IgD-negative memory B cell (primary cell): Measurements from ENCODE around the gene SLC39A2. TPM values are rescaled to one million over a fixed set of nuclear protein-coding genes. Genes with fewer than 3 reads are reported as not detected.
"Not testable (repeated sequence)": the region's sequence is repeated elsewhere in the genome, so short reads cannot be mapped to it uniquely, and the experiment has no call there.

Experiments
- H3K27ac Mint-ChIP-seq, 3 donors: one replicate each; pipeline ENCODE4 v1.8.0; 2020 to 2022; ENCODE audit warnings: mild to moderate bottlenecking in 3 of 3, mixed read lengths in 3 of 3, moderate library complexity in 1 of 3
- H3K27me3 Mint-ChIP-seq: one replicate; pipeline ENCODE4 v1.8.0; 2021; ENCODE audit warnings: mixed read lengths
- H3K36me3 Mint-ChIP-seq: one replicate; pipeline ENCODE4 v1.8.0; 2020; ENCODE audit warnings: mild to moderate bottlenecking, mixed read lengths
- H3K4me1 Mint-ChIP-seq, 3 donors: one replicate each; pipeline ENCODE4 v1.8.0; 2020 to 2022; ENCODE audit warnings: mixed read lengths in 3 of 3, mild to moderate bottlenecking in 1 of 3
- H3K4me3 Mint-ChIP-seq, 4 donors: one replicate each; pipeline ENCODE4 v1.8.0; 2020 to 2022; ENCODE audit warnings: mild to moderate bottlenecking in 4 of 4, mixed read lengths in 4 of 4, moderate library complexity in 3 of 4
- H3K9me3 Mint-ChIP-seq, 3 donors: one replicate each; pipeline ENCODE4 v1.8.0; 2020 to 2021; ENCODE audit warnings: mixed read lengths in 3 of 3, mild to moderate bottlenecking in 1 of 3
- polyA plus RNA-seq: library from polyadenylated mRNA; unstranded; fragments of 300-500 nt; fragmentation: Illumina TruSeq; gene quantifications from one replicate; pipeline ENCODE4 v1.2.3, GENCODE V29; 2021

Gene SLC39A2
- polyA plus RNA-seq, 1 donor from 2014 or later, result not detected

GRCh38 chr14:20985650-20986049 lies 13.4 kb upstream of the SLC39A2 start:
- H3K27me3 Mint-ChIP-seq, H3K27ac Mint-ChIP-seq, H3K36me3 Mint-ChIP-seq, H3K9me3 Mint-ChIP-seq, H3K4me3 Mint-ChIP-seq: not testable (repeated sequence)
- peaks cover 8 to 12% (median 10%) of the 10 kb centered on the region in 3 donors for H3K4me1 Mint-ChIP-seq

GRCh38 chr14:20986811-20987210 lies 12.3 kb upstream of the SLC39A2 start:
- Mint-ChIP-seq H3K36me3 (no peaks in the 10 kb centered on the region), H3K9me3 (no peaks in the 10 kb centered on the region), H3K4me3 (peak overlapping the region in 1 of 4 donors; percentile 61), H3K27ac (no peak overlapping the region), H3K4me1 (peaks cover 10 to 16% (median 12%) of the 10 kb centered on the region in 3 donors), H3K27me3 (peaks cover 3% of the 10 kb centered on the region)

GRCh38 chr14:20988717-20989470 lies 10.2 kb upstream of the SLC39A2 start:
- Mint-ChIP-seq H3K4me1 (peaks cover 10 to 19% (median 14%) of the 10 kb centered on the region in 3 donors), H3K4me3 (peak overlapping the region in 3 of 4 donors; percentile 61 to 84 (median 71)), H3K27ac (peak overlapping the region in 2 of 3 donors; percentile 76 to 99), H3K9me3 (no peaks in the 10 kb centered on the region), H3K27me3 (peaks cover 1% of the 10 kb centered on the region), H3K36me3 (no peaks in the 10 kb centered on the region)

- peaks cover 1% of the 10 kb centered on the region for H3K27me3 Mint-ChIP-seq
- H3K27ac Mint-ChIP-seq, result peak overlapping the region; percentile 17 to 99 (median 98)
- peaks cover 10 to 19% (median 14%) of the 10 kb centered on the region in 3 donors for H3K4me1 Mint-ChIP-seq
- no peaks in the 10 kb centered on the region for H3K9me3 Mint-ChIP-seq
- H3K36me3 Mint-ChIP-seq, result no peaks in the 10 kb centered on the region
- H3K4me3 Mint-ChIP-seq, result peak overlapping the region; percentile 86 to 99 (median 94)
These were observed 9.7 kb upstream of the SLC39A2 start for GRCh38 chr14:20989471-20989786.

- Mint-ChIP-seq H3K27me3 (peaks cover 1% of the 10 kb centered on the region), H3K27ac (peak within 1 kb of the TSS; percentile 17 to 99 (median 98)), H3K4me3 (peak within 1 kb of the TSS; percentile 86 to 99 (median 94)), H3K36me3 (no peaks in the 10 kb centered on the region), H3K9me3 (no peaks in the 10 kb centered on the region), H3K4me1 (peaks cover 12 to 19% (median 14%) of the 10 kb centered on the region in 3 donors)
These were observed 9.1 kb upstream of the SLC39A2 start, which contains the start of gene METTL17 for GRCh38 chr14:20989787-20990600. METTL17 (plus strand) TSS chr14:20989980; CDS start chr14:20990003, 23 bp downstream.

GRCh38 chr14:20996521-20996920 lies 2.6 kb upstream of the SLC39A2 start:
- no peak overlapping the region for H3K4me3 Mint-ChIP-seq
- no peaks in the 10 kb centered on the region for H3K9me3 Mint-ChIP-seq
- H3K36me3 Mint-ChIP-seq, result no peaks in the 10 kb centered on the region
- H3K27ac Mint-ChIP-seq, result no peak overlapping the region
- no peaks in the 10 kb centered on the region for H3K27me3 Mint-ChIP-seq
- peaks cover 3 to 4% (median 3%) of the 10 kb centered on the region in 3 donors for H3K4me1 Mint-ChIP-seq

- peaks cover 0 to 3% (median 0%) of the 10 kb centered on the region in 3 donors for H3K4me1 Mint-ChIP-seq
- no peaks in the 10 kb centered on the region for H3K27me3 Mint-ChIP-seq
- no peaks in the 10 kb centered on the region for H3K9me3 Mint-ChIP-seq
- no peaks in the 10 kb centered on the region for H3K36me3 Mint-ChIP-seq
- no peak overlapping the region for H3K27ac Mint-ChIP-seq
- H3K4me3 Mint-ChIP-seq, result no peak overlapping the region
These were observed 2.0 kb upstream of the SLC39A2 start for GRCh38 chr14:20997115-20997514.

- Mint-ChIP-seq H3K27me3 (no peaks in the 10 kb centered on the region), H3K36me3 (no peaks in the 10 kb centered on the region), H3K27ac (no peak overlapping the region), H3K9me3 (no peaks in the 10 kb centered on the region), H3K4me3 (no peak overlapping the region), H3K4me1 (peaks cover 0 to 3% (median 0%) of the 10 kb centered on the region in 3 donors)
These were observed 1.5 kb upstream of the SLC39A2 start for GRCh38 chr14:20997564-20997963.

GRCh38 chr14:20998139-20998538 lies 954 bp upstream of the SLC39A2 start:
- Mint-ChIP-seq H3K4me1 (peaks cover 0 to 3% (median 0%) of the 10 kb centered on the region in 3 donors), H3K36me3 (no peaks in the 10 kb centered on the region), H3K9me3 (no peaks in the 10 kb centered on the region), H3K27ac (no peak overlapping the region), H3K27me3 (no peaks in the 10 kb centered on the region), H3K4me3 (no peak overlapping the region)

GRCh38 chr14:20999591-20999990 lies 498 bp downstream of the SLC39A2 start:
- no peaks in the 10 kb centered on the region for H3K36me3 Mint-ChIP-seq
- peak overlapping the region in 1 of 3 donors; percentile 4 for H3K27ac Mint-ChIP-seq
- no peaks in the 10 kb centered on the region for H3K9me3 Mint-ChIP-seq
- H3K4me1 Mint-ChIP-seq, result peaks cover 0 to 3% (median 0%) of the 10 kb centered on the region in 3 donors
- no peak overlapping the region for H3K4me3 Mint-ChIP-seq
- H3K27me3 Mint-ChIP-seq, result no peaks in the 10 kb centered on the region

- H3K9me3 Mint-ChIP-seq, result no peaks in the 10 kb centered on the region
These were observed 2.1 kb downstream of the SLC39A2 start for GRCh38 chr14:21001218-21001617.

GRCh38 chr14:21003788-21004346 lies 4.8 kb downstream of the SLC39A2 start:
- H3K4me1 Mint-ChIP-seq, result no peaks in the 10 kb centered on the region
- H3K36me3 Mint-ChIP-seq, result no peaks in the 10 kb centered on the region
- no peak overlapping the region for H3K27ac Mint-ChIP-seq
- H3K27me3 Mint-ChIP-seq, result no peaks in the 10 kb centered on the region
- H3K4me3 Mint-ChIP-seq, result no peak overlapping the region
- no peaks in the 10 kb centered on the region for H3K9me3 Mint-ChIP-seq

More at GRCh38 chr14:21001218-21001617, 2.1 kb downstream of the SLC39A2 start:
- H3K27me3 Mint-ChIP-seq, result no peaks in the 10 kb centered on the region
- H3K4me3 Mint-ChIP-seq, result no peak overlapping the region
- H3K27ac Mint-ChIP-seq, result peak overlapping the region in 1 of 3 donors; percentile 68
- no peaks in the 10 kb centered on the region for H3K36me3 Mint-ChIP-seq
- H3K4me1 Mint-ChIP-seq, result no peaks in the 10 kb centered on the region

- H3K4me1 Mint-ChIP-seq, H3K4me3 Mint-ChIP-seq, H3K36me3 Mint-ChIP-seq, H3K9me3 Mint-ChIP-seq, H3K27ac Mint-ChIP-seq, H3K27me3 Mint-ChIP-seq: not testable (repeated sequence)
These were observed 10.6 kb downstream of the SLC39A2 start for GRCh38 chr14:21009721-21010120.

- Mint-ChIP-seq H3K9me3 (no peaks in the 10 kb centered on the region), H3K4me3 (no peak overlapping the region), H3K4me1 (no peaks in the 10 kb centered on the region), H3K36me3 (no peaks in the 10 kb centered on the region), H3K27ac (no peak overlapping the region), H3K27me3 (peaks cover 2% of the 10 kb centered on the region)
These were observed 12.0 kb downstream of the SLC39A2 start for GRCh38 chr14:21011136-21011535.

GRCh38 chr14:21014761-21015190 lies 15.7 kb downstream of the SLC39A2 start:
- H3K27me3 Mint-ChIP-seq, result peaks cover 5% of the 10 kb centered on the region
- no peaks in the 10 kb centered on the region for H3K4me1 Mint-ChIP-seq
- H3K4me3 Mint-ChIP-seq, result no peak overlapping the region
- H3K9me3 Mint-ChIP-seq, result no peaks in the 10 kb centered on the region
- no peak overlapping the region for H3K27ac Mint-ChIP-seq
- H3K36me3 Mint-ChIP-seq, result peaks cover 5% of the 10 kb centered on the region
